OCI-LY1 (cell line): Measurements from ENCODE around the gene AGAP1.

Experiments used
- H2AFZ ChIP-seq: fragments of 200-600 bp; sonication (generic), shearing (Covaris generic); 2 replicates; pipeline ENCODE4 v1.6.0; 2014; ENCODE audit warnings: antibody characterized with exemption, mild to moderate bottlenecking, low read length
- H3F3A ChIP-seq: fragments of 200-600 bp; sonication (generic), shearing (Covaris generic); 2 replicates; pipeline ENCODE4 v1.6.0; 2014; ENCODE audit warnings: mild to moderate bottlenecking, antibody characterized with exemption, low read length, moderate library complexity; ENCODE audit not compliant: insufficient read depth
- H3K27ac ChIP-seq: fragments of 200-600 bp; sonication (generic); 2 replicates; pipeline ENCODE4 v1.5.1; 2014; ENCODE audit warnings: low read length, mixed run types, mild to moderate bottlenecking, low read depth; ENCODE audit not compliant: poor library complexity, severe bottlenecking
- H3K27me3 ChIP-seq: fragments of 200-600 bp; sonication (generic); 2 replicates; pipeline ENCODE4 v1.6.0; 2014; ENCODE audit warnings: antibody characterized with exemption, mild to moderate bottlenecking, low read length, moderate library complexity; ENCODE audit not compliant: insufficient read depth
- H3K36me3 ChIP-seq: fragments of 200-600 bp; sonication (generic); 2 replicates; pipeline ENCODE4 v1.6.1; 2014; ENCODE audit warnings: mild to moderate bottlenecking, antibody characterized with exemption, low read length, moderate library complexity, mixed read lengths; ENCODE audit not compliant: insufficient read depth
- H3K4me1 ChIP-seq: fragments of 200-600 bp; sonication (generic); 2 replicates; pipeline ENCODE4 v1.5.1; 2014; ENCODE audit warnings: mild to moderate bottlenecking, low read length, moderate library complexity; ENCODE audit not compliant: insufficient read depth, severe bottlenecking
- H3K4me2 ChIP-seq: fragments of 200-600 bp; sonication (generic), shearing (Covaris generic); 2 replicates; pipeline ENCODE4 v1.6.1; 2014; ENCODE audit warnings: low read length
- H3K4me3 ChIP-seq: fragments of 200-600 bp; sonication (generic); 2 replicates; pipeline ENCODE4 v1.5.1; 2014; ENCODE audit warnings: low read length, low read depth, mild to moderate bottlenecking, mixed read lengths; ENCODE audit not compliant: poor library complexity, severe bottlenecking
- H3K79me2 ChIP-seq: fragments of 200-600 bp; shearing (Covaris generic); 2 replicates; pipeline ENCODE4 v1.6.1; 2016; ENCODE audit warnings: mixed run types, low read length, mixed read lengths; ENCODE audit not compliant: insufficient read depth
- H3K9ac ChIP-seq: fragments of 200-600 bp; sonication (generic), shearing (Covaris generic); 2 replicates; pipeline ENCODE4 v1.6.1; 2014; ENCODE audit warnings: mild to moderate bottlenecking, low read length, mixed read lengths
- H3K9me2 ChIP-seq: fragments of 200-600 bp; sonication (generic), shearing (Covaris generic); 2 replicates; pipeline ENCODE4 v1.6.1; 2014; ENCODE audit warnings: low read depth, mild to moderate bottlenecking, low read length, mixed read lengths
- H3K9me3 ChIP-seq: fragments of 200-600 bp; shearing (Covaris generic); 2 replicates; pipeline ENCODE4 v1.6.1; 2014; ENCODE audit warnings: low read length, mixed read lengths
- H4K20me1 ChIP-seq: fragments of 200-600 bp; sonication (generic), shearing (Covaris generic); 2 replicates; pipeline ENCODE4 v1.6.0; 2016; ENCODE audit warnings: mild to moderate bottlenecking, low read length; ENCODE audit not compliant: insufficient read depth
- EZH2 ChIP-seq: fragments of 200-600 bp; sonication (generic), shearing (Covaris generic); IDR thresholded peaks from 2 replicates; pipeline ENCODE4 v1.8.0; 2017; ENCODE audit warnings: borderline replicate concordance, mixed run types, mild to moderate bottlenecking, antibody characterized with exemption, low read length, moderate library complexity, mixed read lengths
- TF ChIP-seq, protein P1 (sequence below): fragments of 200-600 bp; sonication (generic), shearing (Covaris generic); IDR thresholded peaks from 2 replicates; pipeline ENCODE4 v1.5.1; 2017; ENCODE audit warnings: mild to moderate bottlenecking, antibody characterized with exemption, low read length, moderate library complexity, mixed read lengths

AGAP1 gene

DNA sequence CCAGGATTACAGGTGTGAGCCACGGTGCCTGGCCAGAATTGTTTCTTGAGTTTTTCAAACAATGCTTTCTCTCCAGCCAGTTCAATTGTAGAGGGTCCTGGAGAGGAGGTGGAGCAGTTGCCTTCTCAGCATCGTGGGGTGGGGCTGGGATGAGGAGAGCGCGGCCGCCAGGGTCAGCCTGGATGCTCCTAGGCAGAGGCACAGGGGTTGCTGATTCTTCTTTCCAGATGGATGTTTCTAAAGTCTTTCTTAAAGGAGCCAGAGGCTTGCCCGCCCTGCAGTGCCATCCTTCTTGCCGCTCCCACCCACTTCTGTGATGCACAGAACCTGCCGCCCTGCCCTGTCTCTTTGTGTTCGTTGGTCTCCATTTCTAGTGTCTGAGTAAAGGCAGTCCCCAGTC lies 61.1 kb downstream of the AGAP1 start:
- Histone ChIP-seq H3K4me2 (no peak overlapping the region), H3K9me3 (no peaks in the 10 kb centered on the region), H2AFZ (no peak overlapping the region), H3K27ac (no peak overlapping the region), H4K20me1 (no peaks in the 10 kb centered on the region), H3K79me2 (no peaks in the 10 kb centered on the region), H3K9me2 (no peaks in the 10 kb centered on the region), H3F3A (no peaks in the 10 kb centered on the region), H3K27me3 (no peaks in the 10 kb centered on the region; the same call in none of the 2 replicates), H3K4me3 (no peak overlapping the region), H3K36me3 (no peaks in the 10 kb centered on the region), H3K9ac (no peak overlapping the region), H3K4me1 (no peaks in the 10 kb centered on the region)
- TF ChIP-seq EZH2: no peak
- TF ChIP-seq, protein P1, sequence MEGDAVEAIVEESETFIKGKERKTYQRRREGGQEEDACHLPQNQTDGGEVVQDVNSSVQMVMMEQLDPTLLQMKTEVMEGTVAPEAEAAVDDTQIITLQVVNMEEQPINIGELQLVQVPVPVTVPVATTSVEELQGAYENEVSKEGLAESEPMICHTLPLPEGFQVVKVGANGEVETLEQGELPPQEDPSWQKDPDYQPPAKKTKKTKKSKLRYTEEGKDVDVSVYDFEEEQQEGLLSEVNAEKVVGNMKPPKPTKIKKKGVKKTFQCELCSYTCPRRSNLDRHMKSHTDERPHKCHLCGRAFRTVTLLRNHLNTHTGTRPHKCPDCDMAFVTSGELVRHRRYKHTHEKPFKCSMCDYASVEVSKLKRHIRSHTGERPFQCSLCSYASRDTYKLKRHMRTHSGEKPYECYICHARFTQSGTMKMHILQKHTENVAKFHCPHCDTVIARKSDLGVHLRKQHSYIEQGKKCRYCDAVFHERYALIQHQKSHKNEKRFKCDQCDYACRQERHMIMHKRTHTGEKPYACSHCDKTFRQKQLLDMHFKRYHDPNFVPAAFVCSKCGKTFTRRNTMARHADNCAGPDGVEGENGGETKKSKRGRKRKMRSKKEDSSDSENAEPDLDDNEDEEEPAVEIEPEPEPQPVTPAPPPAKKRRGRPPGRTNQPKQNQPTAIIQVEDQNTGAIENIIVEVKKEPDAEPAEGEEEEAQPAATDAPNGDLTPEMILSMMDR: no peak

DNA sequence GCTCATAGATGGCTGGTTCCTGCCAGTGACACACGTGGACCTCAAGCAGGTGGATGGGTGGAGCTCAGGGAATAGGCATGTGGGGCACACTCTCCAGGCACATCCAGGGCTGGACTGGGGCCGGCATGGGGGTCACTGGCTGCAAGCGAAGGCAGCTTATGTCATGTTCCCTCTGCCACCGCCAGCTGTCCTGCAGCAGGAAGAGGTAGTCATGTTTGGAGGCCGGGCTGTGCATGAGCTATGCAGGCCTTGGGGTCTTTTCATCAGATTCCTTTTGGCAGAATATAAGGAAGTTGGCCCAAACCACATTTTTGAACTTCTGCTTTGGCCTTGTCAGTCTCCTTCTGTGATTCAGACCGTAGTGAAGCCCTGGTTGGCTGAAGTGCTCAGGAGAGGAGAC lies 61.5 kb downstream of the AGAP1 start:
- Histone ChIP-seq H3K9ac (no peak overlapping the region), H3K79me2 (no peaks in the 10 kb centered on the region), H3K9me3 (no peaks in the 10 kb centered on the region), H3F3A (no peaks in the 10 kb centered on the region), H3K27me3 (no peaks in the 10 kb centered on the region; the same call in none of the 2 replicates), H3K36me3 (no peaks in the 10 kb centered on the region), H4K20me1 (no peaks in the 10 kb centered on the region), H3K4me3 (no peak overlapping the region), H3K27ac (no peak overlapping the region), H3K9me2 (no peaks in the 10 kb centered on the region), H2AFZ (no peak overlapping the region), H3K4me2 (no peak overlapping the region), H3K4me1 (no peaks in the 10 kb centered on the region)
- TF ChIP-seq, protein P1: no peak
- no peak for TF ChIP-seq EZH2

DNA sequence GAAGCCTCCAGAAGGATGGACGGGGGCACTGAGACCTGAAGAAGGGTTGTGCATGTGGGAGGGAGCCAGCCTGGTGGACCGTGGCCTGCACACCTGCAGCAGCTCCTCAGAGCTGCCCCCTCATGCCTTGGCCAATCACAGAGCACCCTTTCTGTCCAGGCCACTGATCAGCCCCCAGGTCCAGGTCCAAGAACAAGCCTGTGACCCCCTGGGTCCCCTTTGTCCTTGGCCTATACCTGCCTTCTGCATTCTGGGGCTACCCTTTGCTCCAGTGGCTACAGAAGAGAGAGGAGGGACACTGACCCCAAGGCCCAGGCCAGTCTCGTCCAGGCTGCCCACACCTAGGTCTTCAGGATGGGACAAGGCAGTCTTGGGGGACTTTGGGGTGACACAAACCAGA lies 62.2 kb downstream of the AGAP1 start:
- H3K4me1 ChIP-seq: no peaks in the 10 kb centered on the region
- H3K36me3 ChIP-seq: no peaks in the 10 kb centered on the region
- H3K9ac ChIP-seq: no peak overlapping the region
- no peak overlapping the region for H3K4me2 ChIP-seq
- H3K9me2 ChIP-seq: no peaks in the 10 kb centered on the region
- no peak overlapping the region for H3K4me3 ChIP-seq
- H3K27ac ChIP-seq: no peak overlapping the region
- H3K9me3 ChIP-seq: no peaks in the 10 kb centered on the region
- TF ChIP-seq, protein P1: no peak
- no peak for TF ChIP-seq EZH2
- no peaks in the 10 kb centered on the region for H3K79me2 ChIP-seq
- no peaks in the 10 kb centered on the region for H4K20me1 ChIP-seq
- H2AFZ ChIP-seq: no peak overlapping the region
- H3F3A ChIP-seq: no peaks in the 10 kb centered on the region
- H3K27me3 ChIP-seq: no peaks in the 10 kb centered on the region; the same call in none of the 2 replicates
